Measurements from ENCODE around the gene ACAN. TPM values are rescaled to one million over a fixed set of nuclear protein-coding genes. Genes with fewer than 3 reads are reported as not detected.

The ACAN gene
- total RNA-seq, 2 donors from 2014 or later, result 1.6 TPM; not detected in 1

GRCh38 chr15:88874275-88874674 is 71.0 kb downstream of the ACAN start:
- intact Hi-C loops (cut with DNase I), result no loop called here
- WGBS, 2 donors, result 59 to 60% methylated on average over 15 of the region's 15 CpGs
- DNase-seq (no peak), ATAC-seq (no peak)
- TF ChIP-seq CTCF (IDR thresholded peaks at IDR 0.05), result no peak
- no peak for TF ChIP-seq POLR2A (IDR thresholded peaks at IDR 0.05)
- H3K27ac ChIP-seq, result no peak overlapping the region
- no peaks in the 10 kb centered on the region for H3K27me3 ChIP-seq
- H3K4me3 ChIP-seq, result no peak overlapping the region
- H3K36me3 ChIP-seq (replicated peaks in 1 of 2; ENCODE audit: insufficient read depth in 1 of 2, low read depth in 2 of 2), result no peaks in the 10 kb centered on the region
- H3K4me1 ChIP-seq, result no peaks in the 10 kb centered on the region
- H3K9me3 ChIP-seq, result no peaks in the 10 kb centered on the region

GRCh38 chr15:88874684-88875083 is 71.4 kb downstream of the ACAN start:
- H3K4me3 ChIP-seq, result no peak overlapping the region
- TF ChIP-seq POLR2A (IDR thresholded peaks at IDR 0.05) (no peak), CTCF (IDR thresholded peaks at IDR 0.05) (no peak)
- H3K9me3 ChIP-seq, result no peaks in the 10 kb centered on the region
- ATAC-seq, result no peak
- no peaks in the 10 kb centered on the region for H3K4me1 ChIP-seq
- 7 to 16% methylated on average over 5 to 6 of the region's 6 CpGs for WGBS, 2 donors
- intact Hi-C loops (cut with DNase I), result no loop called here
- no peaks in the 10 kb centered on the region for H3K36me3 ChIP-seq (replicated peaks in 1 of 2; ENCODE audit: insufficient read depth in 1 of 2, low read depth in 2 of 2)
- H3K27me3 ChIP-seq, result no peaks in the 10 kb centered on the region
- no peak for DNase-seq
- no peak overlapping the region for H3K27ac ChIP-seq

GRCh38 chr15:88876573-88876972 is 73.3 kb downstream of the ACAN start:
- ATAC-seq (no peak), DNase-seq (no peak)
- Histone ChIP-seq H3K36me3 (replicated peaks in 1 of 2; ENCODE audit: insufficient read depth in 1 of 2, low read depth in 2 of 2) (no peaks in the 10 kb centered on the region), H3K4me3 (no peak overlapping the region), H3K4me1 (no peaks in the 10 kb centered on the region), H3K27me3 (no peaks in the 10 kb centered on the region), H3K9me3 (no peaks in the 10 kb centered on the region), H3K27ac (no peak overlapping the region)
- intact Hi-C loops (cut with DNase I), result no loop called here
- WGBS, 2 donors, result 63 to 65% methylated on average over 9 to 10 of the region's 10 CpGs
- no peak for TF ChIP-seq CTCF (IDR thresholded peaks at IDR 0.05)
- TF ChIP-seq POLR2A (IDR thresholded peaks at IDR 0.05), result no peak

- H3K27ac ChIP-seq, result no peak overlapping the region
- no peak for TF ChIP-seq CTCF (IDR thresholded peaks at IDR 0.05)
- TF ChIP-seq POLR2A (IDR thresholded peaks at IDR 0.05), result no peak
- 73 to 76% methylated on average over 5 to 11 of the region's 11 CpGs for WGBS, 2 donors
- no peaks in the 10 kb centered on the region for H3K36me3 ChIP-seq (replicated peaks in 1 of 2; ENCODE audit: insufficient read depth in 1 of 2, low read depth in 2 of 2)
- intact Hi-C loops (cut with DNase I), result no loop called here
- H3K9me3 ChIP-seq, result no peaks in the 10 kb centered on the region
- ATAC-seq, result no peak
- no peaks in the 10 kb centered on the region for H3K4me1 ChIP-seq
- H3K4me3 ChIP-seq, result no peak overlapping the region
- H3K27me3 ChIP-seq, result no peaks in the 10 kb centered on the region
- DNase-seq, result no peak
Observed at GRCh38 chr15:88877415-88877814, 74.2 kb downstream of the ACAN start.

- DNase-seq (no peak), ATAC-seq (no peak)
- H3K9me3 ChIP-seq, result no peaks in the 10 kb centered on the region
- H3K27ac ChIP-seq, result no peak overlapping the region
- H3K4me3 ChIP-seq, result no peak overlapping the region
- no peaks in the 10 kb centered on the region for H3K27me3 ChIP-seq
- WGBS, 2 donors, result 76 to 78% methylated on average over 8 to 19 of the region's 22 CpGs
- H3K36me3 ChIP-seq (replicated peaks in 1 of 2; ENCODE audit: insufficient read depth in 1 of 2, low read depth in 2 of 2), result no peaks in the 10 kb centered on the region
- intact Hi-C loops (cut with DNase I), result no loop called here
- H3K4me1 ChIP-seq, result no peaks in the 10 kb centered on the region
- TF ChIP-seq CTCF (IDR thresholded peaks at IDR 0.05), result no peak
Observed at GRCh38 chr15:88877906-88878305, 74.7 kb downstream of the ACAN start.
